Renal cortical epithelial cell (primary cell): ENCODE measurements around the gene FARS2. TPM values are rescaled to one million over a fixed set of nuclear protein-coding genes. Genes with fewer than 3 reads are reported as not detected.
"Not testable (repeated sequence)": the region's sequence is repeated elsewhere in the genome, so short reads cannot be mapped to it uniquely, and the experiment has no call there.

ENCODE experiments used
- DNase-seq: peaks from one replicate; pipeline ENCODE4 v3.0.0-alpha.2; 2011; ENCODE audit warnings: low read depth
- total RNA-seq: library from RNA; depleted of rRNA; stranded (reverse); fragments of >200 nt; gene quantifications from 2 replicates; pipeline ENCODE4 v1.2.3, GENCODE V29; 2014

Gene FARS2
- total RNA-seq, 1 donor from 2014 or later: 27.9 TPM

DNA sequence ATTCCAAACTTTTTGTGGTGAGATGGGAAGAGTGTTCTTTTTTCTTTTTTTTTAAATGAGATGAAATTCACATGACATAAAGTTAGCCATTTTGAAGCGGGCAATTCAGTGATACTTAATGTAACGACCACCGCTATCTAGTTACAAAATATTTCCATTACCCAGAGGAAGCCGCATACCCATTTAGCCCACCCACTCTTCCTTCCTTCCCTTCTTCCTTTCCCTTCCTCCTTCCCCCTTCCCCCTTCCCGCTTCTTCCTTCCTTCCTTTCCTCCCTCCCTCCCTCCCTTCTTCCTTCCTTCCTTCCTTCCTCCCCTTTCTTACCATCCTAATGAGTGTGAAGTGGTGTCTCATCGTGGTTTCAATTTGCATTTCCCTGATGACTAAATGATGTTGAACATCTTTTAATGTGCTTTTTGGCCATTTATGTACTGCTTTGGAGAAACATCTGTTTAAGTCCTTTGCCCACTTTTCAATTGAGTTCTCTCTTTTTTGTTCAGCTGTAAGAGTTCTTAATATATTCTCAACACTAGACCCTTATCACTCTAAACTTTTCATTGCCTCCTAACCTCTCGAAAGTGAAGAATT lies 371.1 kb downstream of the FARS2 start:
- no peak for DNase-seq

DNA sequence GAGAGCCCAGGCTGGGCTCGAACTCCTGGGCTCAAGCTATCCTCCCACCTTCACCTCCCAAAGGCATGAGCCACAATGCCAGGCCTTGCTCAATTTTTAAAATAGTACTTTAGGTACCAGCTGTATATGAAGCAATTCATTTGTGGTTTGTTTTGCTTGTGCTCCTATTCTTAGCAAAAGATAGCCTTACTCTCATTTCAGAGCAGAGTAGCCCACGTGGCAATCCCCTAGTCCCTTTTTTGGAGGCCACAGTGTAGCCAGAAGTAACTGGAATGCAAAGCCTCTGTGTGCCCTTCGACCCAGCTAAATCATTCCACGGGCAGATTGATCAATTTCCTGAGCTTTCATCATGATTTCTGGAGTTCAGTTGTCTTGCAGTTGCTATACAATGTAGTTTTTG lies 373.2 kb downstream of the FARS2 start:
- DNase-seq: no peak

DNA sequence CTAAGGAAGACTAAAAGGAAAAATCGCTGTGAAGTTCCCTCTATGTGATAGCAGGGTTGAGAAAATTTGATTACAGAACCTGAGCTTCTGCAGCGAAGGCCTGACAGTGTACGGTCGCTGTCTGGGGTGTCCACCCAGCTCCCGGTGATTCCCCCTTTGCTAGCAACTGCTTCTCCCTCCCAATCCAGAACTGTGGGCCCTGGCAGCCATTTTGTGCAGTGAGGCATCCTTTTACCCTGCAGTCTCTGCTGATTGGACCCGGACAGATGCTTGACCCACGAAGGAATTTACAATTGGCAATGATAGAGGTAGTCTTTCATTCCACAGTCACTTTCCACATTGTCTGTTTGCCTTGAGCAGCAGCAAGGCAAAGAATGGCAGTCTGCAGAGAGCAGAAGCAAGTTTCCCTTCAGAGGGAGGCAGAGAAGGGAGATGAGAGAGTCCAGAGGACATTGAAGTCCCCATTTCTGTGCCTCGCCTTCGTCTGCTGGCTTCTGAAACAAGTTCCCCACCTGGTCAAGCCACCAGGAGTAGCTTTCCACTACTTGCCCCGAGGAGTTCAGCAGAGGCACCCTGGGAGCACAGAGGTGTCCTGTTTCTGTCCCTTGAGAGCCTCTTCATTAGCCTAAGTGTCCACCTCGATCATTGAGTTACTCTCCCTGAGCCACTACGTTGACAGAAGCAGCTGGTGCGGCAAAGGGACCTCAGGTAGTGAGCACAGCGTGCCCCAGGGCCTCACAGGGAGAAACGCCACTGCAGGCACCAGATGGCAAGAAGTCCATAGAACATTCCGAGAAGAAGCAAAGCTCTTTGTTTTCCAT lies 375.1 kb downstream of the FARS2 start:
- DNase-seq: no peak

DNA sequence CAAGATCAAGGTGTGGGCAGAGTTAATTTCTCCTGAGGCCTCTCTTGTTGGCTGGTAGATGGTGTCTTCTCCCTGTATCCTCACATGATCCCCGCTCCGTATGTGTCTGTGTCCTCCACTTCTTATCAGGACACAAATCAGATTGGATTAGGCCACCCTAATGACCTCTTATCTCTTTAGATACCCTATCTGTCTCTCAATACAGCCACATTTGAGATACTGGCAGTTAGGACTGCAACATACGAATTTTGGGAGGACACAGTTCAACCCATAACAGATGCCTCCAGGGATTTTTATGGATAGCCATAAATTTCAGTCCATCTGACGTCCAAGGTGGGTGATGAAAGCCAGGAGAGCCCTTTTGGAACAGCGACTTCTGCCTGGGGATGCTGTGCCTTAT lies 376.4 kb downstream of the FARS2 start:
- no peak for DNase-seq

DNA sequence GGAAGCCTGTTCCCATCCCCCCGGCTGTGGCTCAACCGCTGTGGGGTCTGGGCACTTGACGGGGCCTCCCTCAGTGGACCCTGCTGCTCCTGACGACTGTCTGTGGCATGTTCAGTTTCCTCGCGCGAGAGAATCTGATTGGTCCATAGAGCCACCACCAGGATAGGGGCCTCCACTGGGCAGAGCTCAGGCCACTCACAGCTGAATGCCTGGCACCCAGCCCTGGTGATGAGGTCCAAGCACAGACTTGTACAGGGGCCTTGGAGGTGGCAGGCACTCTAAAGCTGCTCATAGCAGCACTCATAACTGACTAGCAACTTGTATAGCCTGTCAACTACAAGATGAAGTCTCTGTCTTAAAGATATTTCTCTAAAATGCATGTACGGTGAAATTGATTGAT lies 377.4 kb downstream of the FARS2 start:
- DNase-seq: no peak

DNA sequence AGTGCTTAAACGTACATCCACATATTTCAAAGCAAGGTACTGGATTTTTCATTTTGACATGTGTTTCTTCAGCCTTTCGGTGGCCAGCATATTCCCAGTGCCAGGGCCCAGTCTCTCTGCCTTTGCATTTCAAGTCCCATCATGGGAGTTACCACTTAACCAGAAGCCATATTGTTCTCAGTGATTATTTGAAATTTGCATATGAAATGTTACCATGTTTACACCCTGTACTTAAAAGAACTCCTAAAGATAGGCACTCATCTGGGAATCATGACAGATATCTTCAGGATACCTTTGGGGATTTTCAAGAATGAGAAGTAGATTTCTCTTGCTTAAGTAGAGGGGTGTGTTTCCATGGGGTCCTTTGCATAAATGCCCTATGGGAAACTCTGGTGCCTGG lies 377.9 kb downstream of the FARS2 start:
- DNase-seq: no peak

DNA sequence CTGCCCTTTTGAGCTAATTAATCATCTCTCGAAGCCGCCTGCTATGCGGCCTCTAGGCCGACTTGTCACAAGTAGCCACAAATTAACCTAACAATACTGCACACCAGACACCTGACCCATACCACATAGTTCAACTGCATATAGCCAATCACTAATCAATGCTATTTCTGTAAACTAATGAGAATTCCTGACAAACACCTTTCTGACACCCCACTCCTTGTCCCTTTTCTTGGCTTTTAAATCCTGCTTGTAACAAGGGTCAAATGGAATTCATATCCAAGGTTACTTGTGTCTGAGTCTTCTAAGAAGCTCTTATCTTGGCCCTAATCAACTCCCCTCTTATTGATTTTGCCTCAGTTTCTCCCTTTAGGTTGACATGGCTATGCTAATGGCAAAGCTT lies 379.3 kb downstream of the FARS2 start:
- no peak for DNase-seq

DNA sequence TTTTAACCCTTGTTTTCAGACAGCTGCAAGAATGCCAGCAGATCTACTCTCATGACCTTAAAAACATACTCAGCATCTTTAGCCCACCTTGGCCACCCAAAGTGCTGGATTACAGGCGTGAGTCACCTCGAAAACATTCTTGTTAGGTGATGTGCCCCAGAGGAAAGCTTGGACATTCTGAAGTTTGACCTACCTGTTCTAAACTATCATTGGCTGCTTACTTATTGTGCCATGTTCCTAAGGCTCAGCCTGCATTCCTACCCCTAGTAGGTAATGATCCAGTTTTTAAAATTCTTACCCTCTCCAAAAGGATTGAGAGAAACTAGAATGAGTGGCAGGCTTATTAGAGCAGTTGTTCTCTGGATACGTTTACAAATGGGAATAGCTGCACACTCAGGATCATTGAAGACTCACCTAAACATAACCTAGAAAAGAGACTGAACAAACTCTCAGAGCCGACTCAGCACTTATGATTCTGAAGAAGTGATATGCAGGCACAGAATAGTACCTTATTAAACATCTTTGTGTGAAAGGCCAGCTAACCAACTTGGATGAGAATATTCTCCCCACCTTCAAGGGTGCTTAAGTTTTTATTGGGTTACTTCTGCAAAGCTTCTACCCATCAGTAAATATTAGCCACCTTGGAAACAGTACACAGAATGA lies 383.3 kb downstream of the FARS2 start:
- peak; percentile 11 for DNase-seq

DNA sequence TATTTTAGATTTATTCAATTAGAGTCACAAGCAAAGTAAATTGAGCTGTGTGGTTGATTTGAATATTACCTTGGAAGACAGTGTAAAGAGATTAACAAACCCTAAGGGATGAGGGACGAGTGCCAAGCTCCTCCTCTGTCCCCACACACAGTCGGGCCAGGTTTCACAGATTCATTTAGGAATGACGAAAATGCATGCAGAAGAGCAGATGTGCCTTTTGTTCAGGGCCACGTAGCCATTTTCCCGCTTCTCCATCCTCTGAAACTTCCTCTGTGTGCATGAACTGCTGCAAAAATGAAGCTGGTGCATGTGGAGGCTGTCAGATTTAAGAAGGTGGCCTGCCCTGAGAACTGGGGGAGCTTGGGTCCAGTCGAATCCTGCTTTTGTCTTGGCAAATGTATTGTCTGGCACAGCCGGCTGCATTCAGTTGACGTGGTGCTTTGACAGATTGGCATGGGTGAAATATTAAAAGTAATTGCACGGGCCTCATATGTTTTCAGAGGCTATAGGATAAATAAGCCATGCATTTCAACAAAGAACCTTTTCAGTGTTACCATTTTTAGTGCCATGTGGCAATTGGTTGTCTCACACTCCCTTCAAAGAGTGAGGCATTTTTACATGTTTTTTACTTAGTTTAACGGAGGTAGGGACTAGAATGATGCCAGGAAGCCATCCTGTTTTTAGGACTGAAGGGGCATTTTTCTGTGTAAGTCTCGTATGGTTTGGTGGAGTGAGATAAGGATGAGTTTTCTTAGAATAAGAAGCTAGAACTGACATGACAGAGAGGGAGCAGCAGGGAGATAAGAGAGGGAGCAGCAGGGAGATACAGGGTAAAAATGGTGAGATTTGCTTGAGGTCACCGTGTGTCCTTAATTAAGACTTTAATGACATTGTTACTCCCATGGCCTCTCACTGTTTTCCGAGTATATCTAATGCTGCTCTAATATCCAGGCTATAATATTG lies 384.3 kb downstream of the FARS2 start:
- DNase-seq: no peak

DNA sequence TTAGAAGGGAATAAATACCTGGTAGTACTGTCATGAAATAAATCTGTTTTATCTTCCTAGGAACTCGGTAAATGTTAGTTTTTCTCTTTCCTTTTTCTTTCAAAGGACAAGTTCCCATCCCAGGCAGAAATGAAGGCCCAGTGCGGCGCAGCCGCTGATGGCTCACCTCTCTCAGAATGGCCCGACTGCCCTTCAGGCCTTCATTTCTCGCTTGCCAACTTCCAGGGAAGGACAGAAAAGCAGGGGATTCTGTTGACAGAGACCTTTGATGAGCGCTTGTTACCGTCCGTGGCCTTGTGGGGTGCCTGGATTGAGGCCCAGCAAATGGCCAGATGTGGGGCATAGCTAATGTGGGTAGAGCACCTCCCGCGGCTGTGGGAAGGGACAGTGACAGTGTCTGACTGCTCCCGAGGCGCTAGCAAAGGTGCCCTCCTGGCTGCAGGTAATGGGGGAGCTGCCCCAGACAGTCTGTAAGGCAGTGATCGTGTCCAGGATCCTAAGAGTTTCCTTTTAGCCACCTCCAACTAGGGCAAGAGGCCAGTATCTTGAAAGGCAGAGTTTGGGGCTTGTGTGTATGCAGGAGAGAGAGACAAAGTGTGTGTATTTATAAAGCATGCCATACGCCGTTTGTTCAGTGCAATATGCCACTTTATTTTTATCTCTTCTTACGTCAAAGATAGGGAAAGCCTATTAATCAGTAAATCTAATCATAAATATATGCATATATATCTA lies 391.3 kb downstream of the FARS2 start:
- no peak for DNase-seq

DNA sequence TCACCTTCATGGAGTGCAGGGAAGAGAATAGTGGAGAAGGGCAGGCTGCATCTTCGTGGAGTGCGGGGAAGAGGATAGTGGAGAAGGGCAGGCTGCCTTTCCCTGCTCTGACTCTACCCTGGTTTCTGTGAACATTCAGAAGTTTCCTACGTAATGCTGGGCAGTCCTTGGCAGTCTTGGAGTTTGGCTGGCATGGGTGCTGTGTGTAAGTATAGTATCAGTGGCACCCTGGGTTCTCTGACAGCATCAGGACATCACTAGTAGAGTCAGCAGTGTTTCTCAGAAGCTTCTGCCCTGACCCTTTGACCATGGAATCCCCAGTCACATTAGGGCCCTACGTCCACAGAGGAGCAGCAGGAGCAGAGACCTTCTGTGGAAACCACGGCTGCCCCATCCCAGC lies 392.5 kb downstream of the FARS2 start:
- no peak for DNase-seq

DNA sequence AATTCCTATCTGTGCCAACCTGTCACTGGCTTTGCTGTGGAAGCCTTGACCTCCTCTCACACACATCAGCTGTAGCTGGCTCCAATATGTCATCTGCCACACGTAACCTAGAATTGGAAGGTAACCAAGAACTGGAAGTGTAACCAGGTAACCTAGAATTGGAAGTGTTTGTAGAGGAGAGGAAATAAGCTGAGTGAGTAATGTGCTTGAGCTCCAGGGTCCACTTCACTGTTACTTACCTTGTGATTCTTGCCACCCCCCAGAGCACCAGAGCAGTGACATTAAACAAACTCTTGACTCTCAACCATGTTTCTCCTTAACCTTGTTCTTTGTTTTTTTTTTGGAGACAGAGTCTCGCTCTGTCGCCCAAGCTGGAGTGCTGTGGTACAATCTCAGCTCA lies 394.9 kb downstream of the FARS2 start:
- no peak for DNase-seq

DNA sequence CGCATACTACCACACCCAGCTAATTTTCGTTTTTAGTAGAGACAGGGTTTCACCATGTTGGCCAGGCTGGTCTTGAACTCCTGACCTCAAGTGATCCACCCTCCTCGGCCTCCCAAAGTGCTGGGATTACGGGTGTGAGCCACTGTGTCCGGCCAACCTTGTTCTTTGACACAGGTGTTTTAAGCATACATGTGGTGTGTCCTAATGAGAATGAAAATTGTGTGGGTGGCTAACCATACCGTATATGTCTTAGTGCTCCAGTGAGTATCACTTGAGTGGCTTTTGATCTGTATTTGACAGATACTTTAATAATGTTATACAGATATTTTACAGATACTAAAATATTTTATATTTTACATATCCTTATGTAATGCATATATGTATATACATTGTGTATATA lies 395.4 kb downstream of the FARS2 start:
- not testable (repeated sequence) for DNase-seq

DNA sequence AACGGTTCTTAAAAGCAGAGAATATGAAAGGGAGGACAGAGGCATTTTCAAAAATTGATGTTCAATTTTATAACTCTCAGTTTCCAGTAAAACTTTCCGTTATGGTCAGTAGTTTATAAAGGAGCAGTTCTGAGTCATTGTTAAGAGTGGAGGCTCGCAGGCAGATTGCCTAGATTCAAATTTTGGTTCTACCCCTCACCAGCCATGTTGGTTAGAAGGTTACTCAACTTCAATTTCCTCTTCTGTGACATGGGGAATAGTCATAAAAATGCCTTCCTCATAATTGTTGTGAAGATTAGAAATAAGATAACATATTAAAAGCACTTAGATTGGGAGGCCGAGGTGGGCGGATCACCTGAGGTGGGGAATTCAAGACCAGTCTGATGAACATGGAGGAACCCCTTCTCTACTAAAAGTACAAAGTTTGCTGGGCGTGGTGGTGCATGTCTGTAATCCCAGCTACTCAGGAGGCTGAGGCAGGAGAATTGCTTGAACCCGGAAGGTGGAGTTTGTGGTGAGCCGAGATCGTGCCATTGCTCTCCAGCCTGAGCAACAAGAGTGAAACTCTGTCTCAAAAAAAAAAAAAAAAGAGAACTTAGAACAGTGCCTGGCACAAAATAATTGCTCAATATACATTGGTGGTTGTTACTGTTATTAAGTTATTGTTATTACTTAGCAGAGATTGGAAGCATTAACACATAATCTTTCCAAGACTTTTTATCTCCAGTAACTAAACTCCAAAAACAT lies 396.5 kb downstream of the FARS2 start:
- no peak for DNase-seq

DNA sequence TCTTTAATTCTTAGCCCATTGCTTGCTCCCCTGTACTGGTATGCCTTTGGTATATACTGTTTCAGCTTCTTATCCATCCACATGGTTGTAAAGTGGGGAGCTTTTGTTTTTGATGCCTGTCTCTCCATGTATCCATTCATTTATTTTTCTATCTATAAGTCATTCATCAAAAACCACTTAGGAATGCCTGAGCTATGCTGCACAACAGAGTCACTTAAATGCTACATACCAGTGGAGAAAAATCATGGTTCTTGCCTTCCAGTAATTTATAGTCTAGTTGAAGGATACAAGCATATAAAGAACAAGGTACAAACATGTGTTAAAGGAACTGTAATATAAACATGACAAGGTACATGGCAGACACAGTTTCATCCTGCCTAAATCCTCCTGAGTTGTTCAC lies 398.2 kb downstream of the FARS2 start:
- DNase-seq: no peak

DNA sequence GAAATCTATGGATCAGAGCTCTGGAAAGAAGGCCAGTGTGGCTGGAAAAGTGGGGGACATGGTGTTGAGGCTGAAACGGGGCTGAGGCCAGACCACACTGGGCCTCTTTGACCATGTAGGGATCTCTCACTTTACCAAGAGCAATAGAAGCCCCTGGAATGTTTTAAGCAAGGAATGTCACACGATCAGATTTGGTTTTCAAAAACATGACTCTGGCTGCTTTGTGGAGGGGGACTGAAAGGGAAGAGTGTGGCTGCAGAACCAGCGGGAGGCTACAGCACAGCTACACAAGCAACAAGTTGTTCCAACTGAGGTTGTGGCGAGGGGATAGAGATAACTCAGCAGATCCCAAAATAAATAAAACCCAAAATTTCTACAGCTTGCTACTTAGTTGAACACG lies 399.5 kb downstream of the FARS2 start:
- no peak for DNase-seq

DNA sequence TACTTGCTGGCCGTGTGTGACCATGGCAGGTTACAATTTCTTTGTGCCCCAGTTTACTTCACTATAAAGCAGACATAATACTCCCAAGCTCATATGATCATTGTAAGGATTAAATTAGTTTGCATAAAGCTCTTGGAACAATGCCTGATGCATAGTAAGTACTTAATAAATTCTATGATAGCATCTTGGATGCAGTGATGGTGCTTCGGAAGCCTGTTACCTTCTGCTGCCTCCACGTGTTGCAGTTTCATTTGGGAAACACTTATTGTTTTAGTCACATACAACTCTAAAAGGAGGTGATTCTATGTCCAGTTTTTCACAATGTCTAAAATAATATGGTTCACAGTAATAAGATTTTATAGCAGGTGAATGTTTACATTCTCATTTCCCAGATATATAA lies 401.5 kb downstream of the FARS2 start:
- DNase-seq: no peak

DNA sequence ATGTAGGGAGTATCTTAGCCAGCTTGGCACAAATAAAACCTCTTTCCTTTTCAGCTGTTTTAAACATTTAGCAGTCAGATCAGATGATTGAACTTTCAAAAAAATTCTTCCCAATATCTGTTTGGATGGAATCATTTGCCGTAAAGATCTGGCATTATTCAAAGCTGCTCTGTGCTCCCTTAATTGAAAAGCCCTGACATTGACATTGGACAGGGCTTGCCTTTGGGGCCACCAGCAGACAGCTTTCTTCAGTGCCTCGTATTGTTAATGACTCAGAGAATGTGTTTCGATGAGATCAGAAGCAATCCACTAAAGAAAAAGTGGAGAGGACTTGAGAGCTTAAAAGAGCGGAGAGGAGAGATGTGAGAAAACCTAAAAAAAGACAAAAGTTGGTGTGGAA lies 401.9 kb downstream of the FARS2 start:
- no peak for DNase-seq

DNA sequence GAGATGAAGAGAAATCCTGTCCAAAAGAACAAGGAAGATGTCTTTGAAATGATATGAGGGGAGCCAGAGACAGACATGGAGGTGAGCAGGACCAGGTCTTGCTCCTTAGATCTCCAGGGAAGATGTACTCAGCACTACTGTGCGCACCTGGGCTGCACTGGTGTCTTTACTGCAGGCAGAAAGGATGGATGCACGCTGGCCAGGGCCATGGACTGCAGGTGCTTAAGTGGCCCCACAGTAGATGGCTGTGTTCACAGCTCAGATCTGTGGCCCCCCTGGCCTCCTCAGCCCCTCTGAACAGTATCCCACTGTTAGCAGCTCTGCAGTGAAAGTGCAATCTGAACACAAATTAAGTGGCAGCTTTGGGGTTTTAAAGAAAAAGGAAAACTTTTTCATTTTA lies 402.4 kb downstream of the FARS2 start:
- no peak for DNase-seq

DNA sequence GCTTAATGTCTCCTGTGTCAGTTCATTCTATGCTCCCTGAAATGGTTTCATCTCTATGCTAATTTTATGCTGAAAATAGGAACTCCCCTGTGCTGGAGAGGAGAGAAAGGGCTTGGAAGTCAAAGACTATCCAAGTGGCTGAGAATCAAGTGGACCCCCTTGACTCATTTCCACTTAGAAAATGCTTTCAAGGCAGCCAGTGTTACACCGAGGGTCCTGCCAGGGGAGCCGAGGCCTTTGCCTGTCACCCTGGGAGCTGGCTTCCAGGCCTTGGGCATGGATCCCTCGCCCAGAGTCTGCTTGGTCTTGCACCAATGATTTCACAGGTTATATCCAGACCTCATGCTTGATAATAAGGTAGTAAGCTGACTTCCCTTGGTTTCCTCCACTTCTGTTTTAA lies 402.8 kb downstream of the FARS2 start:
- DNase-seq: no peak

DNA sequence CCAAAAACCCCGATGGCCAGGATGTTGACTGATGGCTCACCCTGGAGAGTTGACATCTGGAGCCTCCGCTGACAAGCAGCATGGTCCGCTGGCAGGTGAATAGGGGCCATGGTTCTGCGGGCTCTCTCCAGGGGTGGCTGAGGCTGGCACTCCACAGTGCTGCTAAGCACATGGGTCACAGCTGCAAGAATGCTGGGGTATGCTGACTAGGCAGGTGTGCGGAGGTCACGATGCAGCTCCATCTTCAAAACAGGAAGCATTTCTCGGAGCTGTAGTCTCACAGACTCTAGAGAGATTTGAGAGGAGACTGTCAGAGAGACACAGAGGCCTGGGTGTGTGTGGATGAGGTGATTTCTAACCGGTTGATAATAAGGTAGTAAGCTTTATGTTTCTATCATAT lies 403.9 kb downstream of the FARS2 start:
- DNase-seq: no peak
